GM04503 (cell line): ENCODE measurements around the gene GHRH.

Experiments
- DNase-seq: peaks from one replicate; pipeline ENCODE4 v3.0.0-alpha.2; 2012; ENCODE audit warnings: low read depth

GHRH gene

DNA sequence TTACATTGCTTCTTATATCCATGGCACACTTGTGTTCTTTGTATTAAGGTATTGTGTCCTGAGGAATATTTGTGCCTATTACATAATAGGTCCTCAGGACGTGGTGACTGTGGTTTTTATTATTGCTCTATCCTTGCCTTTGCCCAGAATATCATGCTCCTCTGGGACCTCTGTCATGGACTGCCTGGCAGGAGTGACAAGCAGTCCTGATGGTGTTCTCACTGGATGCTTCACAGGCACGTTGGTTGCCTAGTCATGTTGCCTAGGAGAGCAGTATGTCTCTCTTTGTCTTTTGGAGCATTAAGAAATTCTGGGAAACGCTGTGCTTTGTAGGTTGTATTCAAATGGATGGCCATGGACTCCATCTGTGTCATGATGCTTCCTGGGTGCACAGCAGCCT, 57.6 kb downstream of the GHRH start:
- DNase-seq = no peak

DNA sequence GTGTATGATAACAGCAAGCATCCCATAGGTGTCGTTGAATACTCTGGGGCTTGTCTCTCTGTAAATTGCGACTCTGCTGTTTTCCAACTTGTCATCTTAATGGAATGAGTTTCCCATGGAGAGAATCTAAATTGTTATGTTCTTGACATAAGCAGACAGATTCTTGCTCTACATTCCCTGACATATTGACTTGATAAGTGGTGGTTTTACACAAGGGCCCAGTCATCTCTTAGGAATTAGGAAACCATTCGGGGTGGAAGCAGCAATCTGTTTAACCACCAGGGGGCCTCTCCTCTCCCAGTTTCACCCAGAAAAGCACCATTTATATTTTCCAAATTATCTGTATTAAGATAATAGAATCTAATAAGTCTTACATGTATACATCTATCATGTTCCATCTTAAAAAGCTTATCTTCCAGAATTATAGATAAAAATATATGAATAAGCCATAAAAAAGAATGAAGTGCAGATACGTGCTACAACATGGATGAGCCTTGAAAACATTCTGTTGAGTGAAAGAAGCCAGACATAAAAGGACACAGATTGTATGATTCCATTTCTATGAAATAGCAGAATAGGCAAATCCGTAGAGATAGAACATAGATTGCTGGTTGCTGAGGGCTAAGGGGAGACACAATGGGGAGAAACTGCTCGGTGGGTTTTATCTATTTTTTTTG, 59.2 kb downstream of the GHRH start:
- DNase-seq = peak; percentile 93

DNA sequence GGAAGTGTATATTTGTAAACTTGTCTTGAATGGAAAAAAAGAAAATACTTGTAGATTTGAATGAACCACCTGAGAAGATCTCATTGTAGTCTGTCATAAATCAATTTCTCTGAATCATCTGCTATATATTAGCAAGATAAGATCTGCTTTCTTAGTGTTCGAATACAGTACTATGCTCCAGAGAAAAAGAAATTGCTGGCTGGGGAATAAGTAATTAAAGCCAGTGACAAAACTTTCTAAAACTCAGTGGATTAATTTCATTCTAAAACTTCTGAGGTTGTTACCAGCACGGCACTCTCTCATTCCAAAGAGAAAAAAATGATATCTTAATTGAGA, 59.8 kb downstream of the GHRH start:
- DNase-seq = no peak
